Pancreas (tissue), 10 donors: ENCODE data around the gene VIT. TPM values are rescaled to one million over a fixed set of nuclear protein-coding genes. Genes with fewer than 3 reads are reported as not detected.

ENCODE experiments used
- ATAC-seq, 4 donors: fragments of 200-7000 bp; cut with Tn5 transposase; one replicate each; pipeline versions ENCODE4 v1.8.0 to v1.9.1; 2020; ENCODE audit warnings: mild to moderate bottlenecking in 4 of 4, moderate library complexity in 4 of 4
- DNase-seq, 6 donors: peaks; one replicate each; pipeline ENCODE4 v3.0.0-alpha.2; 2020
- FAIRE-seq: peaks from 2 replicates; lab custom pipeline; 2012; peaks lifted over from hg19 to GRCh38; lab: Jason Lieb, UNC
- H3K27ac ChIP-seq, 4 donors: fragments of 200-600 bp; sonication (generic); 1 replicate in 3 of 4; 2 replicates in 1 of 4; pipeline versions ENCODE4 v1.5.0 to v1.8.0; 2020
- H3K27me3 ChIP-seq, 4 donors: fragments of 200-600 bp; one replicate each; pipeline ENCODE4 v1.8.0; 2021
- H3K36me3 ChIP-seq, 3 donors: fragments of 200-600 bp; sonication (generic) in 1 of 3; one replicate each; pipeline versions ENCODE4 v1.5.0 to v1.8.0; 2020 to 2021
- H3K4me1 ChIP-seq, 3 donors: fragments of 200-600 bp; one replicate each; pipeline ENCODE4 v1.8.0; 2021
- H3K4me3 ChIP-seq, 4 donors: fragments of 200-600 bp; sonication (generic) in 2 of 4; one replicate each; pipeline versions ENCODE4 v1.5.0 to v1.8.0; 2020 to 2021
- H3K9me3 ChIP-seq, 4 donors: fragments of 200-600 bp; one replicate each; pipeline ENCODE4 v1.8.0; 2021
- CTCF ChIP-seq, 4 donors: fragments of 200-600 bp; sonication (generic) in 3 of 4; IDR thresholded peaks; one replicate each; pipeline versions ENCODE4 v1.5.0 to v1.8.0; 2021; ENCODE audit warnings: antibody characterized with exemption in 4 of 4
- WGBS, 2 donors: extraction: QIAGEN DNeasy Blood & Tissue Kit; methylation state at CpG; one replicate each; pipeline ENCODE4 v1.1.7; 2013; 5-methylcytosine and 5-hydroxymethylcytosine counted together
- intact Hi-C, 3 donors: fragments of 100-400 bp; cut with DNase I; formaldehyde crosslinking; loops; one replicate each; pipeline versions ENCODE4 v1.11.1 to v1.14.2; 2022
- polyA plus RNA-seq, 2 donors: library from polyadenylated mRNA; stranded (reverse); fragments of 200-250 nt; gene quantifications; one replicate each; pipeline ENCODE4 v1.2.3, GENCODE V29; 2013
- total RNA-seq, 6 donors: library from RNA; stranded (reverse); fragmentation: NEBNext Ultra II Directional in 4 of 6; extraction: Animal tissue kit (Norgen Biotek cat#: 25700) in 4 of 6; gene quantifications; one replicate each; pipeline versions ENCODE4 v1.2.1 to v1.2.4, GENCODE V29; 2021 to 2023
- donor health status: healthy with polysubstance abuse.
- donor health status: DM: no; HTN: no; CAD: no; lungs with moderate emphysema.
- donor health status: DM: no; HTN: no; CAD: no.
- donor health status: control.
- donor health status: control.
- donor health status: Bipolar disorder and iron deficiency.
- donor health status: DM: yes; HTN: yes; CAD: no.
- donor health status: DM: no; HTN: no; CAD: no.
- donor health status: DM: no; HTN: no; CAD: no.
- donor health status: DM: yes; HTN: yes; CAD: no.

VIT gene
- total and polyA plus RNA-seq, 8 donors: 0.19 to 2.9 (median 0.36) TPM

GRCh38 chr2:36706021-36706876 is 9.7 kb downstream of the VIT start:
- ATAC-seq: no peak
- H3K4me3 ChIP-seq: no peak overlapping the region
- no peak for DNase-seq
- no peak overlapping the region for H3K27ac ChIP-seq
- no peak for FAIRE-seq
- TF ChIP-seq CTCF (IDR thresholded peaks at IDR 0.05): no peak
- no peaks in the 10 kb centered on the region for H3K4me1 ChIP-seq
- WGBS, 2 donors: 71 to 77% methylated on average over 5 of the region's 5 CpGs
- no peaks in the 10 kb centered on the region for H3K9me3 ChIP-seq
- H3K36me3 ChIP-seq: no peaks in the 10 kb centered on the region
- no peaks in the 10 kb centered on the region for H3K27me3 ChIP-seq
- intact Hi-C loops: no loop called here

- ATAC-seq (no peak), FAIRE-seq (no peak), DNase-seq (no peak)
- Histone ChIP-seq H3K4me3 (no peak overlapping the region), H3K9me3 (no peaks in the 10 kb centered on the region), H3K27ac (no peak overlapping the region), H3K27me3 (no peaks in the 10 kb centered on the region), H3K36me3 (no peaks in the 10 kb centered on the region), H3K4me1 (no peaks in the 10 kb centered on the region)
- intact Hi-C loops: no loop called here
- 78 to 91% methylated on average over 5 of the region's 5 CpGs for WGBS, 2 donors
- TF ChIP-seq CTCF (IDR thresholded peaks at IDR 0.05): no peak
Measured at GRCh38 chr2:36707050-36707449, 10.5 kb downstream of the VIT start.

GRCh38 chr2:36708041-36708741 is 11.7 kb downstream of the VIT start:
- FAIRE-seq (no peak), DNase-seq (no peak), ATAC-seq (peak in 1 of 4 donors; percentile 8)
- Histone ChIP-seq H3K9me3 (no peaks in the 10 kb centered on the region), H3K27ac (no peak overlapping the region), H3K4me3 (no peak overlapping the region), H3K27me3 (no peaks in the 10 kb centered on the region), H3K4me1 (no peaks in the 10 kb centered on the region), H3K36me3 (no peaks in the 10 kb centered on the region)
- 61 to 73% methylated on average over 8 of the region's 8 CpGs for WGBS, 2 donors
- intact Hi-C loops: no loop called here
- TF ChIP-seq CTCF (IDR thresholded peaks at IDR 0.05): no peak

- no peak overlapping the region for H3K4me3 ChIP-seq
- H3K27ac ChIP-seq: no peak overlapping the region
- ATAC-seq (no peak), FAIRE-seq (no peak), DNase-seq (no peak)
- 71 to 79% methylated on average over 2 of the region's 2 CpGs for WGBS, 2 donors
- no peaks in the 10 kb centered on the region for H3K9me3 ChIP-seq
- TF ChIP-seq CTCF (IDR thresholded peaks at IDR 0.05): no peak
- intact Hi-C loops: no loop called here
- H3K27me3 ChIP-seq: no peaks in the 10 kb centered on the region
- H3K36me3 ChIP-seq: no peaks in the 10 kb centered on the region
- no peaks in the 10 kb centered on the region for H3K4me1 ChIP-seq
Measured at GRCh38 chr2:36710858-36711515, 14.5 kb downstream of the VIT start.
